Kidney epithelial cell (primary cell): ENCODE results near the gene PRLR. TPM values are rescaled to one million over a fixed set of nuclear protein-coding genes. Genes with fewer than 3 reads are reported as not detected.
A peak's percentile ranks its signal among the peaks of the same experiment; 100 is the strongest.

Experiments
- DNase-seq: peaks from one replicate; pipeline ENCODE4 v3.0.0-alpha.2; 2010; ENCODE audit warnings: low read depth
- H3K27me3 ChIP-seq: 2 replicates; pipeline ENCODE4 v1.6.0; 2011; ENCODE audit warnings: low read length; ENCODE audit not compliant: control insufficient read depth, insufficient read depth
- H3K36me3 ChIP-seq: 2 replicates; pipeline ENCODE4 v1.5.1; 2011; ENCODE audit warnings: low read length; ENCODE audit not compliant: control insufficient read depth, insufficient read depth
- H3K4me3 ChIP-seq: 2 replicates; pipeline ENCODE4 v1.5.1; 2011; ENCODE audit warnings: low read depth, mild to moderate bottlenecking, control low read depth, low read length
- CTCF ChIP-seq: IDR thresholded peaks from 2 replicates; pipeline ENCODE4 v1.5.1; 2011; ENCODE audit warnings: mild to moderate bottlenecking, moderate library complexity, low read length, control low read depth, inconsistent platforms; ENCODE audit not compliant: insufficient read depth, poor library complexity, severe bottlenecking
- total RNA-seq: library from RNA; depleted of rRNA; stranded (reverse); fragments of >200 nt; gene quantifications from 2 replicates; pipeline ENCODE4 v1.2.3, GENCODE V29; 2015

The PRLR gene
- 1.8 and 3.8 TPM in 2 replicates for total RNA-seq

GRCh38 chr5:35230038-35230611 is at the start of gene PRLR:
TSS of gene PRLR (minus strand) at chr5:35230487. CDS start at chr5:35089620, 140,867 bp downstream.
- DNase-seq = no peak
- no peak for TF ChIP-seq CTCF
- Histone ChIP-seq H3K36me3 (no peaks in the 10 kb centered on the region), H3K4me3 (peak within 1 kb of the TSS; percentile 30), H3K27me3 (peaks cover 12% of the 10 kb centered on the region)

- H3K4me3 ChIP-seq = no peak overlapping the region
- DNase-seq = no peak
- H3K27me3 ChIP-seq = no peaks in the 10 kb centered on the region
- no peak for TF ChIP-seq CTCF
- H3K36me3 ChIP-seq = no peaks in the 10 kb centered on the region
Measured at GRCh38 chr5:35274839-35275509, 44.7 kb upstream of the PRLR start.

GRCh38 chr5:35269006-35269405 is 38.7 kb upstream of the PRLR start:
- Histone ChIP-seq H3K36me3 (no peaks in the 10 kb centered on the region), H3K27me3 (no peaks in the 10 kb centered on the region), H3K4me3 (no peak overlapping the region)
- no peak for TF ChIP-seq CTCF
- no peak for DNase-seq

- no peak for TF ChIP-seq CTCF
- H3K27me3 ChIP-seq = no peaks in the 10 kb centered on the region
- H3K36me3 ChIP-seq = no peaks in the 10 kb centered on the region
- no peak overlapping the region for H3K4me3 ChIP-seq
- DNase-seq = no peak
Measured at GRCh38 chr5:35266276-35266675, 36.0 kb upstream of the PRLR start.

- H3K36me3 ChIP-seq = no peaks in the 10 kb centered on the region
- no peak for TF ChIP-seq CTCF
- H3K27me3 ChIP-seq = no peaks in the 10 kb centered on the region
- H3K4me3 ChIP-seq = no peak overlapping the region
- DNase-seq = no peak
Measured at GRCh38 chr5:35264509-35264908, 34.2 kb upstream of the PRLR start.
